ENCODE measurements around the gene MAGOH. TPM values are rescaled to one million over a fixed set of nuclear protein-coding genes. Genes with fewer than 3 reads are reported as not detected.
A peak's percentile ranks its signal among the peaks of the same experiment; 100 is the strongest.

The MAGOH gene
- total and polyA plus RNA-seq, 2 experiments from 2014 or later, result 21.9 to 34.3 TPM

DNA sequence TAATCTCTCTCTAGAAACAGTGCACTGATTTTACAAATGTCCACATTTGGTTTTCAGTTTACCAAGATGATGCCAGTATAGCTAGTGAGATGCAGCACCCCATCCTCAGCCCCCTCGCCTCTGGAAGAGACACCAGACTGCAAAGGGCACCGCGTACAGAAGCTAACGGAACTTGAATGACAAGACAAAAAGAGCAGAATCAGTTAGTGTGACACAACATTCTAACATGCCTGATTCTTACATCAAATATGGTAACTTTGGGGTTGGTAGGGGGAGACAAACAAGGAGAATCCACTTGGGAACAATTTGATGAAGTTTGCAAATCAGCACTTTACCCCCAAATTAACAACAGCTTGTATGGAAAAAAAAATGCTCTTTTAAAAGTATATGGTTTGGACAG is 4.1 kb upstream of the MAGOH start:
- H4K20me1 ChIP-seq (ENCODE audit: insufficient read depth), result no peaks in the 10 kb centered on the region
- no peak overlapping the region for H3K4me2 ChIP-seq (ENCODE audit: unreplicated experiment)
- in situ Hi-C loops (cut with MboI), result no loop called here
- H3K9me2 ChIP-seq (ENCODE audit: insufficient read depth), result no peaks in the 10 kb centered on the region
- no peaks in the 10 kb centered on the region for H3K36me3 ChIP-seq (ENCODE audit: low read depth)
- no peak overlapping the region for H3K27ac ChIP-seq
- peaks cover 13% of the 10 kb centered on the region for H3K4me1 ChIP-seq (ENCODE audit: insufficient read depth)
- 79 to 84% methylated on average over 4 of the region's 4 CpGs for WGBS, 2 experiments (ENCODE audit: low coverage in 1 of 2, low lambda C conversion rate in 2 of 2, missing lambda C conversion rate in 2 of 2)
- no peak for TF ChIP-seq EZH2phosphoT487 (IDR thresholded peaks at IDR 0.05; ENCODE audit: insufficient read depth, low read depth)
- no peak for TF ChIP-seq EZH2 (IDR thresholded peaks at IDR 0.05; ENCODE audit: insufficient read depth, poor library complexity, severe bottlenecking)
- no peak overlapping the region for H2AFZ ChIP-seq
- H3K27me3 ChIP-seq (replicated peaks; ENCODE audit: insufficient read depth), result no peaks in the 10 kb centered on the region
- no peak for DNase-seq
- no peak overlapping the region for H3K4me3 ChIP-seq
- no peak overlapping the region for H3K9ac ChIP-seq
- H3K9me3 ChIP-seq (ENCODE audit: low read depth), result no peaks in the 10 kb centered on the region
- H3K79me2 ChIP-seq (ENCODE audit: insufficient read depth), result peaks cover 9% of the 10 kb centered on the region
- peaks cover 14% of the 10 kb centered on the region for H3F3A ChIP-seq (ENCODE audit: insufficient read depth)

DNA sequence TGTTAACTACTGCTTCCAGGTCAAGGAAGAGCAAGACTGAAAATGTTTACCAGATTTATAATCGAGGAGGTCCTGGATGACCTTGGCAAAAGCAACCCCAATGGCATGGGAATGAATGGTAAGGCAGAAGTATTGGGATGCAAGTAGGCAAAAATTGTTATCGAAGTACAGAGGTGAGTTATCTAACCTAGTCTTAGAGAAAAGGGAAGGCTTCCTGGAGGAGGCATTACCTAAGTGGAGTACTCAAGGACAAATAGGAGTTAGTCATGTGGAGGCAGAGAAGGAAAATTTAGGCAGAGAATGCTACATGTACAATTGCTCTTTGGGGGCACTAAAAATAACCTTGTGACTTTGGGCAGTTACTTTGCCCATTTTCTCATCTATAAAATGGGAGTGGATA is 3.5 kb upstream of the MAGOH start:
- TF ChIP-seq EZH2 (IDR thresholded peaks at IDR 0.05; ENCODE audit: insufficient read depth, poor library complexity, severe bottlenecking) (no peak), EZH2phosphoT487 (IDR thresholded peaks at IDR 0.05; ENCODE audit: insufficient read depth, low read depth) (no peak)
- in situ Hi-C loops (cut with MboI), result no loop called here
- Histone ChIP-seq H3K27me3 (replicated peaks; ENCODE audit: insufficient read depth) (no peaks in the 10 kb centered on the region), H3K9me2 (ENCODE audit: insufficient read depth) (no peaks in the 10 kb centered on the region), H3K9ac (no peak overlapping the region), H3K9me3 (ENCODE audit: low read depth) (no peaks in the 10 kb centered on the region), H2AFZ (no peak overlapping the region), H3K4me2 (ENCODE audit: unreplicated experiment) (no peak overlapping the region), H3F3A (ENCODE audit: insufficient read depth) (peaks cover 9% of the 10 kb centered on the region), H3K36me3 (ENCODE audit: low read depth) (no peaks in the 10 kb centered on the region), H3K4me3 (no peak overlapping the region), H4K20me1 (ENCODE audit: insufficient read depth) (no peaks in the 10 kb centered on the region), H3K79me2 (ENCODE audit: insufficient read depth) (peaks cover 15% of the 10 kb centered on the region), H3K27ac (no peak overlapping the region), H3K4me1 (ENCODE audit: insufficient read depth) (peaks cover 12% of the 10 kb centered on the region)
- 77 to 78% methylated on average over 2 of the region's 2 CpGs for WGBS, 2 experiments (ENCODE audit: low coverage in 1 of 2, low lambda C conversion rate in 2 of 2, missing lambda C conversion rate in 2 of 2)
- no peak for DNase-seq

DNA sequence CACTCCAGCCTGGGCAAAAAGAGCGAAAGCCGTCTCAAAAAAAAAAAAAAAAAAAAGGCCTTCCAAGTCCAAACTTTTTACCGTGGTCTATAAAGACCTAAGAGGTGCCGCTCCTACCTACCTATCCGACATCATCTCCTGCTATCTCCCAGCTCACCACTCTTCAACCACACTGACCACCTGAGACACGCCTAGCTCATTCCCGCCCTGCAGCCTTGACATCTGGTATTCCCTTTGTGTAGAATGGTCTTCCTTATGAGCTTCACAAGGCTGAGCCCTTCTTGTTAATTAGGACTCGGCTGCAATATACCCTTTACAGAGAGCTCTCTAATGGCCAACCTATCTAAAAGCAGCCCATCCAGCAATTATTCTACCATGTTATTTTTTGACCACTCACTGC is 680 bp downstream of the MAGOH start:
- Histone ChIP-seq H3K27ac (peak overlapping the region; percentile 65), H3K79me2 (ENCODE audit: insufficient read depth) (peaks cover 39% of the 10 kb centered on the region), H3K9me3 (ENCODE audit: low read depth) (no peaks in the 10 kb centered on the region), H3K4me1 (ENCODE audit: insufficient read depth) (peaks cover 10% of the 10 kb centered on the region; the same call in 1 of the 2 replicates), H3K27me3 (replicated peaks; ENCODE audit: insufficient read depth) (no peaks in the 10 kb centered on the region), H4K20me1 (ENCODE audit: insufficient read depth) (no peaks in the 10 kb centered on the region), H3F3A (ENCODE audit: insufficient read depth) (0 out of 2 replicates have a peak, but pooled peaks cover 6% of the 10 kb centered on the region), H3K36me3 (ENCODE audit: low read depth) (peaks cover 32% of the 10 kb centered on the region), H3K4me3 (peak overlapping the region; percentile 97), H2AFZ (peak overlapping the region; percentile 92), H3K9ac (peak overlapping the region; percentile 95), H3K9me2 (ENCODE audit: insufficient read depth) (no peaks in the 10 kb centered on the region), H3K4me2 (ENCODE audit: unreplicated experiment) (peak overlapping the region; percentile 97)
- in situ Hi-C loops (cut with MboI), result no loop called here
- 17 to 22% methylated on average over 8 of the region's 8 CpGs for WGBS, 2 experiments (ENCODE audit: low coverage in 1 of 2, low lambda C conversion rate in 2 of 2, missing lambda C conversion rate in 2 of 2)
- no peak for TF ChIP-seq EZH2phosphoT487 (IDR thresholded peaks at IDR 0.05; ENCODE audit: insufficient read depth, low read depth)
- TF ChIP-seq EZH2 (IDR thresholded peaks at IDR 0.05; ENCODE audit: insufficient read depth, poor library complexity, severe bottlenecking), result no peak
- peak; percentile 21 for DNase-seq

DNA sequence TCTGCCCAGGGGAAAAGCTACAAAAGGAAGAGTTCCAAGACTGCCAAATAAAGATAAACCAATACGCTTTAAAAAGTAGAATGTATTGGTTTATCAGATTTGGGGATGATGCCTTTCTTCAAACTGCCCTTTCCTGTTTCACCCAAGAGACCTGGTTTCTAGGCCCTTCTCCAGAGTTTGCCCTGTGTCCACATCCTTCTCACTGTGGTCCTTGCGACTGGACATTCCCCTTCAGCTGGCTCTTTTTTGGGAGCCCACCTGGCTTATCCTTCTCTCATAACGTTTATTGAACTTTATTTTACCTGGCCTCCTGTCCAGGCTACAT is 17.4 kb downstream of the MAGOH start:
- TF ChIP-seq EZH2phosphoT487 (IDR thresholded peaks at IDR 0.05; ENCODE audit: insufficient read depth, low read depth) (no peak), EZH2 (IDR thresholded peaks at IDR 0.05; ENCODE audit: insufficient read depth, poor library complexity, severe bottlenecking) (no peak)
- no peaks in the 10 kb centered on the region for H3K9me3 ChIP-seq (ENCODE audit: low read depth)
- 41 to 47% methylated on average over 3 of the region's 3 CpGs for WGBS, 2 experiments (ENCODE audit: low coverage in 1 of 2, low lambda C conversion rate in 2 of 2, missing lambda C conversion rate in 2 of 2)

More for the DNA sequence above, 17.4 kb downstream of the MAGOH start:
- DNase-seq, result no peak
- Histone ChIP-seq H3K9ac (peak overlapping the region; percentile 95), H3K9me2 (ENCODE audit: insufficient read depth) (no peaks in the 10 kb centered on the region), H3K4me1 (ENCODE audit: insufficient read depth) (peaks cover 15% of the 10 kb centered on the region), H3F3A (ENCODE audit: insufficient read depth) (no peaks in the 10 kb centered on the region), H2AFZ (peak overlapping the region; percentile 94), H3K27me3 (replicated peaks; ENCODE audit: insufficient read depth) (no peaks in the 10 kb centered on the region), H3K79me2 (ENCODE audit: insufficient read depth) (peaks cover 18% of the 10 kb centered on the region), H3K4me3 (peak overlapping the region; percentile 93), H4K20me1 (ENCODE audit: insufficient read depth) (no peaks in the 10 kb centered on the region), H3K27ac (peak overlapping the region; percentile 91), H3K4me2 (ENCODE audit: unreplicated experiment) (peak overlapping the region; percentile 97), H3K36me3 (ENCODE audit: low read depth) (0 out of 2 replicates have a peak, but pooled peaks cover 4% of the 10 kb centered on the region)
- in situ Hi-C loops (cut with MboI), result no loop called here

All from GM23248 (cell line).